GM23338 (cell line): ENCODE results near the gene SORL1. TPM values are rescaled to one million over a fixed set of nuclear protein-coding genes. Genes with fewer than 3 reads are reported as not detected.

Source experiments
- ATAC-seq: fragments of 200-7000 bp; cut with Tn5 transposase; 3 replicates; pipeline ENCODE4 v1.9.1; 2020
- DNase-seq: peaks from one replicate; pipeline ENCODE4 v3.0.0-alpha.2; 2015; ENCODE audit warnings: low spot score
- H2AFZ ChIP-seq: fragments of 200-600 bp; sonication (generic); 2 replicates; pipeline ENCODE4 v1.8.0; 2016; ENCODE audit warnings: antibody characterized with exemption, mild to moderate bottlenecking, moderate library complexity
- H3F3A ChIP-seq: fragments of 200-600 bp; sonication (generic); replicated peaks from 2 replicates; pipeline ENCODE4 v1.8.0; 2017; ENCODE audit warnings: antibody characterized with exemption, mixed run types, low read depth
- H3K27ac ChIP-seq: fragments of 200-600 bp; sonication (generic); 2 replicates; pipeline ENCODE4 v1.6.1; 2016; ENCODE audit warnings: low read depth
- H3K27me3 ChIP-seq: fragments of 200-600 bp; sonication (generic); 2 replicates; pipeline ENCODE4 v1.8.0; 2016; ENCODE audit warnings: mild to moderate bottlenecking, mixed run types, moderate library complexity; ENCODE audit not compliant: insufficient read depth
- H3K36me3 ChIP-seq: fragments of 200-600 bp; sonication (generic); 2 replicates; pipeline ENCODE4 v1.8.0; 2016; ENCODE audit warnings: mild to moderate bottlenecking; ENCODE audit not compliant: insufficient read depth
- H3K4me1 ChIP-seq: fragments of 200-600 bp; sonication (generic); 2 replicates; pipeline ENCODE4 v1.8.0; 2016; ENCODE audit warnings: mild to moderate bottlenecking, moderate library complexity; ENCODE audit not compliant: insufficient read depth
- H3K4me2 ChIP-seq: fragments of 200-600 bp; sonication (generic); 2 replicates; pipeline ENCODE4 v1.7.1; 2017; ENCODE audit warnings: mixed run types
- H3K4me3 ChIP-seq: fragments of 200-600 bp; sonication (generic); 2 replicates; pipeline ENCODE4 v1.6.1; 2016; ENCODE audit warnings: mixed run types
- H3K79me2 ChIP-seq: fragments of 200-600 bp; sonication (generic); replicated peaks from 2 replicates; pipeline ENCODE4 v1.8.0; 2017; ENCODE audit warnings: mild to moderate bottlenecking; ENCODE audit not compliant: insufficient read depth
- H3K9me2 ChIP-seq: fragments of 200-600 bp; sonication (generic); 2 replicates; pipeline ENCODE4 v1.8.0; 2017; ENCODE audit not compliant: insufficient read depth
- H4K20me1 ChIP-seq: fragments of 200-600 bp; sonication (generic); replicated peaks from 2 replicates; pipeline ENCODE4 v1.8.0; 2017; ENCODE audit warnings: mild to moderate bottlenecking; ENCODE audit not compliant: insufficient read depth
- H3K27ac Mint-ChIP-seq: 2 replicates; pipeline ENCODE4 v1.8.0; 2020; ENCODE audit warnings: inconsistent platforms, mild to moderate bottlenecking, moderate library complexity, mixed read lengths
- H3K27me3 Mint-ChIP-seq: 3 replicates; pipeline ENCODE4 v1.8.0; 2022; ENCODE audit warnings: low read depth, mild to moderate bottlenecking, moderate library complexity, mixed read lengths, inconsistent platforms; ENCODE audit not compliant: insufficient read depth, poor library complexity
- H3K36me3 Mint-ChIP-seq: 3 replicates; pipeline ENCODE4 v1.8.0; 2021; ENCODE audit warnings: low read depth, mild to moderate bottlenecking, inconsistent platforms, moderate library complexity, mixed read lengths
- H3K4me1 Mint-ChIP-seq: 3 replicates; pipeline ENCODE4 v1.8.0; 2020; ENCODE audit warnings: mild to moderate bottlenecking, inconsistent platforms, mixed read lengths
- H3K4me3 Mint-ChIP-seq: 3 replicates; pipeline ENCODE4 v1.8.0; 2021; ENCODE audit warnings: moderate library complexity, mild to moderate bottlenecking, inconsistent platforms, mixed read lengths
- H3K9me3 Mint-ChIP-seq: 3 replicates; pipeline ENCODE4 v1.8.0; 2020; ENCODE audit warnings: moderate library complexity, mild to moderate bottlenecking, inconsistent platforms, mixed read lengths
- CTCF ChIP-seq, 2 experiments: fragments of 200-600 bp in 1 of 2; sonication (generic) in 1 of 2; conservative IDR thresholded peaks; 2 replicates each; pipeline versions ENCODE4 v1.5.1 to v1.6.1; 2016 to 2017; ENCODE audit warnings: antibody characterized with exemption in 2 of 2, low read depth in 2 of 2, mild to moderate bottlenecking in 2 of 2, moderate library complexity in 1 of 2
- EZH2 ChIP-seq: fragments of 200-600 bp; sonication (generic); IDR thresholded peaks from one replicate; pipeline ENCODE4 v1.8.0; 2017; ENCODE audit warnings: antibody characterized with exemption, mild to moderate bottlenecking, low read depth; ENCODE audit not compliant: unreplicated experiment
- JUNB ChIP-seq: IDR thresholded peaks from one replicate; pipeline ENCODE4 v1.6.1; 2016; ENCODE audit warnings: antibody characterized with exemption; ENCODE audit not compliant: unreplicated experiment
- NANOG ChIP-seq: IDR thresholded peaks from 2 replicates; pipeline ENCODE4 v1.6.1; 2016; ENCODE audit warnings: antibody characterized with exemption, borderline replicate concordance
- REST ChIP-seq: IDR thresholded peaks from one replicate; pipeline ENCODE4 v1.6.1; 2018; ENCODE audit warnings: antibody characterized with exemption; ENCODE audit not compliant: unreplicated experiment
- STAT1 ChIP-seq: IDR thresholded peaks from one replicate; pipeline ENCODE4 v1.6.1; 2016; ENCODE audit warnings: antibody characterized with exemption; ENCODE audit not compliant: unreplicated experiment
- ZNF114 ChIP-seq: fragments of 250-450 bp; sonication (Bioruptor Pico); IDR thresholded peaks from 2 replicates; pipeline ENCODE4 v1.5.0; 2020; ENCODE audit warnings: mild to moderate bottlenecking, moderate library complexity
- polyA plus RNA-seq: library from polyadenylated mRNA; unstranded; fragments of >200 nt; fragmentation: Nextera tagmentation; extraction: Ambion mirVana; gene quantifications from 2 replicates; pipeline ENCODE4 v1.2.1, GENCODE V29; 2016
- total RNA-seq: library from RNA; depleted of rRNA; stranded (reverse); fragments of >200 nt; shearing (Covaris generic); gene quantifications from 2 replicates; pipeline ENCODE4 v1.2.3, GENCODE V29; 2014
- TF ChIP-seq, protein P1 (sequence below): IDR thresholded peaks from 2 replicates; pipeline ENCODE4 v1.6.1; 2016; ENCODE audit warnings: antibody characterized with exemption
- TF ChIP-seq, protein P2 (sequence below): fragments of 250-450 bp; sonication (Bioruptor Pico); IDR thresholded peaks from 2 replicates; pipeline ENCODE4 v1.5.0; 2020; ENCODE audit warnings: mild to moderate bottlenecking, moderate library complexity

Gene SORL1
- total and polyA plus RNA-seq, 2 experiments from 2014 or later: 23.0 to 78.8 TPM

DNA sequence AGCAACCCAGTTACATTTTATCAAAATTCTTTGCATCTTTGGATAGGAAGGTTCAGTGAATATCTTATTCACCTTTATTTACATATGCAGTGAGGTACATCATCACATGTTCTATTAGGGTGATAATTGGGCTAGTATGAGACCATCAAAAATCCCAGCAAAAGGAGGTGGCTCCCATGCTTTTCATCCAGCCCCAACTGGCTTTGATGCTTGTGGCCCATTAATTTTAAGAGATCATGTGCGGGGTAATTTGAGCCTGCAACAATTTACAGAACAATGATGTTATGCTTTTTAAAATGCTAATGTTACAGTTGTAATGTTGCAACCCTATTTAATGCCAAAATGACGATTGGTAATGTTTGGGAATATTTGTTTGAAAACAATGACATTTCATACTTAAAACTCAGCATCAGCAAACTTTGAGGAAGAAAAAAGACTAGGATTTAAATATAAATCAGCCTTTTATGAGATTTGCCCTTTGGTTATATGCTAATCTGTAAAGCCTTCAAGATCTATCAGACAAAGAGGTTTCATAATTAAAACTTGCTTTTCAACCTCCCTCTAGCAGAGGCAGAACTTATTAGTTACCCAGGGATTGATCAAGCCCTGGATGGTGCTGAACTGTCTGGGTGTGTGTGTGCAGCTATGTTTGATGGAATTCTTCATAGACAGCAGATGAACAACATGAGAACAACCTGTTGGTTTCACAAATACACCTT lies 184.1 kb downstream of the SORL1 start:
- no peaks in the 10 kb centered on the region for H3K79me2 ChIP-seq
- H4K20me1 ChIP-seq: no peaks in the 10 kb centered on the region
- no peak for ATAC-seq
- no peak for TF ChIP-seq CTCF (conservative IDR thresholded peaks at IDR 0.05; ENCODE audit: low read depth in 2 of 2)
- no peak for TF ChIP-seq EZH2
- no peak for TF ChIP-seq ZNF114 (CRISPR knock-in tag)
- TF ChIP-seq NANOG: no peak
- TF ChIP-seq, protein P1, sequence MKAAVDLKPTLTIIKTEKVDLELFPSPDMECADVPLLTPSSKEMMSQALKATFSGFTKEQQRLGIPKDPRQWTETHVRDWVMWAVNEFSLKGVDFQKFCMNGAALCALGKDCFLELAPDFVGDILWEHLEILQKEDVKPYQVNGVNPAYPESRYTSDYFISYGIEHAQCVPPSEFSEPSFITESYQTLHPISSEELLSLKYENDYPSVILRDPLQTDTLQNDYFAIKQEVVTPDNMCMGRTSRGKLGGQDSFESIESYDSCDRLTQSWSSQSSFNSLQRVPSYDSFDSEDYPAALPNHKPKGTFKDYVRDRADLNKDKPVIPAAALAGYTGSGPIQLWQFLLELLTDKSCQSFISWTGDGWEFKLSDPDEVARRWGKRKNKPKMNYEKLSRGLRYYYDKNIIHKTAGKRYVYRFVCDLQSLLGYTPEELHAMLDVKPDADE: no peak
- no peak for TF ChIP-seq JUNB
- no peak for TF ChIP-seq REST
- TF ChIP-seq, protein P2, sequence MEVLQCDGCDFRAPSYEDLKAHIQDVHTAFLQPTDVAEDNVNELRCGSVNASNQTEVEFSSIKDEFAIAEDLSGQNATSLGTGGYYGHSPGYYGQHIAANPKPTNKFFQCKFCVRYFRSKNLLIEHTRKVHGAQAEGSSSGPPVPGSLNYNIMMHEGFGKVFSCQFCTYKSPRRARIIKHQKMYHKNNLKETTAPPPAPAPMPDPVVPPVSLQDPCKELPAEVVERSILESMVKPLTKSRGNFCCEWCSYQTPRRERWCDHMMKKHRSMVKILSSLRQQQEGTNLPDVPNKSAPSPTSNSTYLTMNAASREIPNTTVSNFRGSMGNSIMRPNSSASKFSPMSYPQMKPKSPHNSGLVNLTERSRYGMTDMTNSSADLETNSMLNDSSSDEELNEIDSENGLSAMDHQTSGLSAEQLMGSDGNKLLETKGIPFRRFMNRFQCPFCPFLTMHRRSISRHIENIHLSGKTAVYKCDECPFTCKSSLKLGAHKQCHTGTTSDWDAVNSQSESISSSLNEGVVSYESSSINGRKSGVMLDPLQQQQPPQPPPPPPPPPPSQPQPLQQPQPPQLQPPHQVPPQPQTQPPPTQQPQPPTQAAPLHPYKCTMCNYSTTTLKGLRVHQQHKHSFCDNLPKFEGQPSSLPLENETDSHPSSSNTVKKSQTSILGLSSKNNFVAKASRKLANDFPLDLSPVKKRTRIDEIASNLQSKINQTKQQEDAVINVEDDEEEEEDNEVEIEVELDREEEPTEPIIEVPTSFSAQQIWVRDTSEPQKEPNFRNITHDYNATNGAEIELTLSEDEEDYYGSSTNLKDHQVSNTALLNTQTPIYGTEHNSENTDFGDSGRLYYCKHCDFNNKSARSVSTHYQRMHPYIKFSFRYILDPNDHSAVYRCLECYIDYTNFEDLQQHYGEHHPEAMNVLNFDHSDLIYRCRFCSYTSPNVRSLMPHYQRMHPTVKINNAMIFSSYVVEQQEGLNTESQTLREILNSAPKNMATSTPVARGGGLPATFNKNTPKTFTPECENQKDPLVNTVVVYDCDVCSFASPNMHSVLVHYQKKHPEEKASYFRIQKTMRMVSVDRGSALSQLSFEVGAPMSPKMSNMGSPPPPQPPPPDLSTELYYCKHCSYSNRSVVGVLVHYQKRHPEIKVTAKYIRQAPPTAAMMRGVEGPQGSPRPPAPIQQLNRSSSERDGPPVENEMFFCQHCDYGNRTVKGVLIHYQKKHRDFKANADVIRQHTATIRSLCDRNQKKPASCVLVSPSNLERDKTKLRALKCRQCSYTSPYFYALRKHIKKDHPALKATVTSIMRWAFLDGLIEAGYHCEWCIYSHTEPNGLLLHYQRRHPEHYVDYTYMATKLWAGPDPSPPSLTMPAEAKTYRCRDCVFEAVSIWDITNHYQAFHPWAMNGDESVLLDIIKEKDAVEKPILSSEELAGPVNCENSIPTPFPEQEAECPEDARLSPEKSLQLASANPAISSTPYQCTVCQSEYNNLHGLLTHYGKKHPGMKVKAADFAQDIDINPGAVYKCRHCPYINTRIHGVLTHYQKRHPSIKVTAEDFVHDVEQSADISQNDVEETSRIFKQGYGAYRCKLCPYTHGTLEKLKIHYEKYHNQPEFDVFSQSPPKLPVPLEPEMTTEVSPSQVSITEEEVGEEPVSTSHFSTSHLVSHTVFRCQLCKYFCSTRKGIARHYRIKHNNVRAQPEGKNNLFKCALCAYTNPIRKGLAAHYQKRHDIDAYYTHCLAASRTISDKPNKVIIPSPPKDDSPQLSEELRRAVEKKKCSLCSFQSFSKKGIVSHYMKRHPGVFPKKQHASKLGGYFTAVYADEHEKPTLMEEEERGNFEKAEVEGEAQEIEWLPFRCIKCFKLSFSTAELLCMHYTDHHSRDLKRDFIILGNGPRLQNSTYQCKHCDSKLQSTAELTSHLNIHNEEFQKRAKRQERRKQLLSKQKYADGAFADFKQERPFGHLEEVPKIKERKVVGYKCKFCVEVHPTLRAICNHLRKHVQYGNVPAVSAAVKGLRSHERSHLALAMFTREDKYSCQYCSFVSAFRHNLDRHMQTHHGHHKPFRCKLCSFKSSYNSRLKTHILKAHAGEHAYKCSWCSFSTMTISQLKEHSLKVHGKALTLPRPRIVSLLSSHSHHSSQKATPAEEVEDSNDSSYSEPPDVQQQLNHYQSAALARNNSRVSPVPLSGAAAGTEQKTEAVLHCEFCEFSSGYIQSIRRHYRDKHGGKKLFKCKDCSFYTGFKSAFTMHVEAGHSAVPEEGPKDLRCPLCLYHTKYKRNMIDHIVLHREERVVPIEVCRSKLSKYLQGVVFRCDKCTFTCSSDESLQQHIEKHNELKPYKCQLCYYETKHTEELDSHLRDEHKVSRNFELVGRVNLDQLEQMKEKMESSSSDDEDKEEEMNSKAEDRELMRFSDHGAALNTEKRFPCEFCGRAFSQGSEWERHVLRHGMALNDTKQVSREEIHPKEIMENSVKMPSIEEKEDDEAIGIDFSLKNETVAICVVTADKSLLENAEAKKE (CRISPR knock-in tag): no peak
- no peak for TF ChIP-seq STAT1
- no peaks in the 10 kb centered on the region for H3K9me3 Mint-ChIP-seq
- H3K4me2 ChIP-seq: peak overlapping the region; percentile 25
- H2AFZ ChIP-seq: no peak overlapping the region
- DNase-seq: no peak
- peaks cover 32% of the 10 kb centered on the region for H3K4me1 ChIP-seq
- no peak overlapping the region for H3K4me3 ChIP-seq
- H3K36me3 Mint-ChIP-seq: no peaks in the 10 kb centered on the region; the same call in 2 of the 3 replicates
- H3K27me3 Mint-ChIP-seq: peaks cover 4% of the 10 kb centered on the region
- H3K36me3 ChIP-seq: no peaks in the 10 kb centered on the region
- H3F3A ChIP-seq: no peaks in the 10 kb centered on the region
- 0 out of 2 replicates have a peak overlapping the region, but pooled peaks have one; percentile 22 for H3K27ac ChIP-seq
- H3K4me1 Mint-ChIP-seq: peaks cover 16% of the 10 kb centered on the region
- no peaks in the 10 kb centered on the region for H3K27me3 ChIP-seq
- H3K4me3 Mint-ChIP-seq: no peak overlapping the region
- H3K9me2 ChIP-seq: no peaks in the 10 kb centered on the region
- H3K27ac Mint-ChIP-seq: no peak overlapping the region
